HG03064 (cell line): ENCODE results near the gene RAD21L1.
"Not testable (repeated sequence)": the region's sequence is repeated elsewhere in the genome, so short reads cannot be mapped to it uniquely, and the experiment has no call there.

ENCODE experiments used
- ATAC-seq: cut with Tn5 transposase; IDR thresholded peaks from one replicate; pipeline ENCODE4 v1.9.1; 2021; ENCODE audit warnings: low read depth; ENCODE audit not compliant: unreplicated experiment

The RAD21L1 gene

GRCh38 chr20:1224205-1224890 lies 1.5 kb upstream of the RAD21L1 start:
- no peak for ATAC-seq

GRCh38 chr20:1225263-1225782 lies 521 bp upstream of the RAD21L1 start:
- no peak for ATAC-seq

DNA sequence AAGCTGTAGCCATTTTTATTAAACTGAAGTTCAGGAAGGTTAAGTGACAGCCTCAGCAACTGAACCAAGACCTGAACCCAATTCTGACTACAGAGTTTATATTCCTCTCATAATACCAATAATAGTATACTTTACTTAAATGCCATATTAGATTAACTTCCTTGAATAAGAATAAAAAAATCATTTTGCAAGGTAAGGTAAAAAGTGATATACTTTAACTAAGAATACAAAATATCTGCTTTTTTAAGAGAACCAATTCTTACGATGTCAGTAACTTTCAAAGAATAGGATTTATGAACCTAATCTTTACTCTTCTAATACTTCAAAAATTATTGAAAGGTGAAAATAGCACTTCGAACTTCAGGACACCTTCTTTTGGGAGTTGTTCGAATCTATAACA lies 3.7 kb downstream of the RAD21L1 start:
- no peak for ATAC-seq

GRCh38 chr20:1232286-1233111 lies 6.7 kb downstream of the RAD21L1 start:
- ATAC-seq, result no peak

- no peak for ATAC-seq
These were observed 14.7 kb downstream of the RAD21L1 start for GRCh38 chr20:1240549-1240948.

DNA sequence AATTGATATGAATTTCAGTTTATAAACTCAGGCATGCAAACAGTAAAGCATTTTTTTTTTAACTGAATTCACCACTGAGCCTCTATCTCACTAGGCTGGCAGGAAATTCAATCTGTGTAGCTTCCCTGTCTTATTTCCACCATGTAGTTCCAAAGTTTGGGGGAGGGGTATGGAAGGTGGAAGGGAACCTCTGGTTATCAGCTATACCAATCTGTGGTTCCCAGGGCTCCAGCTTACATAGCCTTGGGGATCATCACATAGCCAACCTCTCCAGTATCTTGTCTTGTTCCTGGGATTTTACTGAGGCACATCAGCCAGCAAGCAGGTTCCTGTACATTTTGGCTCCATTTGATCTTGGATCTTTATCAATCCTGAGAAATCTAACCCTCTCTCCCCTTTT lies 15.6 kb downstream of the RAD21L1 start:
- no peak for ATAC-seq

GRCh38 chr20:1242099-1242498 lies 16.3 kb downstream of the RAD21L1 start:
- ATAC-seq, result no peak

DNA sequence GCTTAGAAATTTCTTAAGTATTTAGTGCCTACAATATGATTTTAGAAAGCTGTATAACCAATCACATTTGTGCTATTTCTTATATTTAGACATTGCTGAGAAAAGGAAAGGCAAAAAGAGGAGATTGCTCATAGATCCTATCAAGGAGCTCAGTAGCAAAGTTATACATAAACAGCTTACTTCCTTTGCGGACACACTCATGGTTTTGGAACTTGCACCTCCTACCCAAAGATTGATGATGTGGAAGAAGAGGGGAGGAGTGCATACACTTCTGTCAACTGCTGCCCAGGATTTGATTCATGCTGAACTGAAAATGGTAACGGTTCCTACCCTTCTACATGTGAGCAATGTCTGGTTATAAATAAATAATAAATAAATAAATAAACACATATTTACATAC lies 16.7 kb downstream of the RAD21L1 start:
- ATAC-seq, result no peak

DNA sequence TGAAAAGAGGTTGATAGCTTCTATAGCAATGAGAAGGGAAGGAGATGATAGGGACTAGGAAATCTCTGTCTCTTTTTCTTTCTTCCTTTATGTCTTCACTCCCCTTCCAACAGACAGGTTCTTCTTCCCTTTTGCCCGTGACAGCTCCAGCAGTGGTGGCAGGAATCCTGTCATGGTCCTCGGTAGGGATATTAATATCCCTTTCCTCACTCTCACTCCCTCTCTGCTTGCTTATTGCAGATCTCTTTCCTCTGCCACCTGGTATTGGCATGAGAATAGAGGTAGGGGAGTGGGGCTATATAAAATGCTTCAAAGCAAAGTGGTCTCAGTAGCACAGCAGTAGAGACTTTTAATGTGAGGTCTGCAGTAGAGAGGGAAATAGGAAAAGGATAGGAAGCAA lies 19.7 kb downstream of the RAD21L1 start:
- ATAC-seq, result no peak

GRCh38 chr20:1247689-1248088 lies 21.8 kb downstream of the RAD21L1 start:
- ATAC-seq, result no peak

GRCh38 chr20:1250282-1250681 lies 24.4 kb downstream of the RAD21L1 start:
- ATAC-seq, result not testable (repeated sequence)

- ATAC-seq, result no peak
These were observed 26.6 kb downstream of the RAD21L1 start for GRCh38 chr20:1252416-1252815.

DNA sequence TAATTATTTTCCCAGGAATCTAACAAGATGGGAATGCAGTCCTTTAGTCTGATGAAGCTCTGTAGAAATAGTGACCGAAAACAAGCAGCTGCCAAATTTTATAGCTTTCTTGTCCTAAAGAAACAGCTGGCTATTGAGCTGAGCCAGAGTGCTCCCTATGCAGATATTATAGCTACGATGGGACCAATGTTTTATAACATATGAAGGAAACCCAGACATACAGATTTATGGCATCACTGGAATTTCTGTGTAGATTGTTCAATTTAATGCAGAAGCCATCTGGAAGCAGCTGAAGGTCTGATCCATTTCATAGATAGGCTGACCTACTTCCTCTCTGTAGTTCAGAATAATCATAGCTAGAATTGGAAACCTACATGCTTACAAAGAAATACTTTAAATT lies 28.4 kb downstream of the RAD21L1 start:
- ATAC-seq, result no peak

GRCh38 chr20:1255675-1256074 lies 29.8 kb downstream of the RAD21L1 start:
- no peak for ATAC-seq

DNA sequence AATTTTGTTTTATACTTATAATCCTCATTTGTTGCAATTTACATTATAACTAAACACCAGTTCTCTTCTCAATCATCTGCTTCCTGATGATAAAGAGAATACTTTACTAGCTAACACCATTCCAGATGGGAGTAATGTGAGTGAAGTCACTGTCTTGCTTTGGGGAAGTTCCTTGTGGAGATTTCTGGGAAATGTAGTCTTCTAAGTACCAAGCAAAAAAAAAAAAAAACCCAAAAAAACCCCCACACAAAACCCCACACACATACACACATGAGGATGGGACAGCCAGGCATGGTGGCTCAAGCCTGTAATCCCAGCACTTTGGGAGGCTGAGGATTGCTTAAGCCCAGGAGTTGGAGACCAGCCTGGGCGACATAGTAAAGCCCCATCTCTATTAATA lies 38.0 kb downstream of the RAD21L1 start:
- no peak for ATAC-seq

DNA sequence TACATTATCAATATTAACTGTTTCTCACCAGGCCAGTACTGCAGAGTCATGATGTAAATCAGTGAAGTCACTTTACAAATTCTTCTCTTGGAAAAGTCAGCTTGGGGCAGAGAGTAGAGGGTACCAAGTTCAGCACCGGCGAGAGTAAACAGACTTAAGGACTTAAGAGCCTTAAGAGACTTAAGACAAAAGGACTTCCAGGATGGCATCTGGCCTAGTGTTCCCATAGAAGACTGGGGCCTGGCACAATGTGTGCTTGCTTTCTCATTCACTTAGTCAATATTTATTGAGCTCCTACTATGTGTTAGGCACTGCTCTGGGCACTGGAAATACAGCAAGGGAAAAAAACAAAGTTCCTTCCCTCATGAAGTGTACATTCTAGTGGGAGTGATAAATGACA lies 38.9 kb downstream of the RAD21L1 start:
- no peak for ATAC-seq

DNA sequence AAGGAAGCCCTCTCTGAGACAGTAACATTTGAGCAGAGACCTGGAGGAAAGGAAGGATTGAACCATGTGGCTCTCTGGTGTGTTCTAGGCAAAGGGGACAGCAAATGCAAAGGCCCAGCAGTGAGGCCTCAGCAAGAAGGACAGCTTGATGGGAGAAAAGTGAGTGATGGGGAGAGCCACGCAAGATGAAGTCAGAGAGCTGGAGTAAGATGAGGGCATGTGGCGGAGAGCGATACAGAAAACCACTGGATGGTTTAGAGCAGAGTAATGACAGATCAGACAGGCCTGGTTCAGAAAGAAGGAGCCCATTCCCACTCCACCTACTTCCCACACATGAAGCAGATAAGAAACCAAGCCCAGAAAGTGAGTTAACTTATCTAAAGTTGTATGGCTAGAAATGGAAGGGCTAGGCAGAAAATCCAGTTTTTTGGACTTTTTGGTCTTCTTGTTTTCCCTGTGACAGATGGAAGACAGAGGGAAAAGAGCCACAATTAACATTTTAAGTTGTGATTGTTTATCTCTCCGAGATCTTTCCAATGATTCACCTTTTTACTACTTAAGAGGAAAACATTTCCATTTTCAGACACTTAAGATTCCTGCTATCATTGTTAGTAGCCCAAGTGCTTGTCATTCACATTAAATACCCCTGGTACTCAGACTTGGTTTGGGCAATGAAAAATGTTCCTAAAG lies 39.5 kb downstream of the RAD21L1 start:
- ATAC-seq, result no peak

GRCh38 chr20:1265916-1266166 lies 40.0 kb downstream of the RAD21L1 start:
- no peak for ATAC-seq

DNA sequence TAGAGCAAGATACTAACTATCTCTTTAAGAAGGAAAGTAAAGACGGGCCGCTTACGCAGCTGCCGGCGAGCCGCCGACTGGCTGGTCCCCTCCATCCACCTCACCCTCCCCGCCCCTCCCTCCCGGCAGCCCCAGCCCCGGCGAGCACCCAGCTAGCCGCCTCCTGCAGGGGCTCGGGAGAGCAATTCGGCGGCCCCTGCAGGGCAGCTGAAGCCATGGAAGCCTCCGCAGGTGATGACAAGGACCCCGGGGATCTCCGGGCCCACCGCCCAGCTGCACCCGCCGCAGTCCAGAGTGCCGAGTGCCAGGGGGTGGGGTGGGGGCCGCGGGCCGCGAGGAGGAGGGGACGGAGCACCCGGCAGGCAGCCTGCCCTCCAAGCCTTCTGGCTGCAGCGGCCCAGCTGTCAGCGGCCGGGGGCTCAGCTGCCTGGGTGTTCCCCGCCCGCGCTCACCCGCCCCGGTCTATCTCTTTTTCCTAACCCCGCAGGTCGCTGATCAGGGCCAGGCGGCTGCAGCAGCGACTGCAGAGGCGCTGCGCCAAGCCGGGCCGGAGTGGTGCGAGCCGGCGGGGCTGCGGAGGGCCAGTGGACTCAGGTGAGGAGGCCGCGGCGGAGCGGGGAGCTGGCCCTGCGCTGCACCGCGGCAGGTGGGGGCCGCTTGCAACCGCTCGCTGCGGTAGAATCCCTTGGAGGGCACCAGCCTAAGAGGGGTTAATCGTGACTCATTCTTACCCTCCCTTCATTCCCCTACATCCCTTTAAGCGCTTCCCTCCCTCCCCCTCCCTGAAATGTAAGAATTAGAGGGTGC lies 40.5 kb downstream of the RAD21L1 start, which contains the start of gene SNPH:
Gene SNPH, plus strand, starts transcription at position 128 of the 807 bp plus-strand sequence. CDS start 29,946 bp downstream, outside the sequence.
- ATAC-seq, result no peak

DNA sequence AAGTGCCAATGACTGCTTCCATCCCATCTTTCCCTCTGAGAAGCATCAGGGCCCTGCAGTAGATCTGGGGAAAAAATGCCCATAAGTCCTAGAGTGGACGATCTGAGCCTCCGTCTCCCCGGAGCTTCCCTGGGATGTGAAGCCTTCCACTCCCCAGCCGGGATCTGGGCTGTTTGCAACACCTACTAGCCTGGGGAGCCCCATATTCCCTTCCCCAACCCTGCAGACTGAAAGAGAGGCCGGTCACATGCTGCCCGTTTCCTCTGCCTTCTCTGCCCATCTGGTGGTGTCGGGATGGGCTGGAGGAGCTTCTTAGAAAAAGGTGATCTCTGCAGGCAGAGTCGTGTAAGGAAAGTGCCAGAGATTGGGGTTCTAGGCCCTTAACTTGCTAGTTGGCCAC lies 41.3 kb downstream of the RAD21L1 start:
- no peak for ATAC-seq
